Left renal pelvis (tissue), 4 donors: ENCODE results near the gene IGSF23. TPM values are rescaled to one million over a fixed set of nuclear protein-coding genes. Genes with fewer than 3 reads are reported as not detected.
"Not testable (repeated sequence)": the region's sequence is repeated elsewhere in the genome, so short reads cannot be mapped to it uniquely, and the experiment has no call there.

ENCODE experiments used
- DNase-seq, 4 donors: peaks; one replicate each; pipeline ENCODE4 v3.0.0-alpha.2; 2013; ENCODE audit warnings: low read depth in 4 of 4, low spot score in 3 of 4
- polyA plus RNA-seq, 4 donors: library from polyadenylated mRNA; unstranded; fragments of 120-200 nt; gene quantifications; one replicate each; pipeline ENCODE4 v1.2.1, GENCODE V29; 2013; ENCODE audit not compliant: insufficient read length in 4 of 4

Gene IGSF23
- polyA plus RNA-seq, 4 donors, result 0.73 to 1.5 (median 0.85) TPM; not detected in 1

DNA sequence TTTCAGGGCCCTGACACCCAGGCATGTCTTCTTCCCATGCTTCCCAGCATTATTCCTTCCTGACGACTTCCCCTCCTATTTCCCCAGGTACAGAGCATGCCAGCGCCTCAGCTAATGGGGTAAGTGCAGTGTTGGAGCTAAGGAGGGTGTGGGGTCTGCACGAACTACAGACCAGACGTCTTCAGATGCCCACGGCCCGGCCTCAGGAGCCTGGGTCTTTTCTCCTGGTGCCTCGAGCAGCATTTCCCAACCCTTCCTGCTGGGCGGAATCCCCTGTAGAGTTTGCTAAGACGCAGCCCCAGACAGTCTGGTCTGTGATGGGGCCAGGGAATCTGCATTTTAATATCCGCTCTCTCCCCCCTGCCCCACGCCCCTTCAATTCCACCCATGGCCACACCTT is 47.8 kb downstream of the IGSF23 start:
- DNase-seq, result no peak

DNA sequence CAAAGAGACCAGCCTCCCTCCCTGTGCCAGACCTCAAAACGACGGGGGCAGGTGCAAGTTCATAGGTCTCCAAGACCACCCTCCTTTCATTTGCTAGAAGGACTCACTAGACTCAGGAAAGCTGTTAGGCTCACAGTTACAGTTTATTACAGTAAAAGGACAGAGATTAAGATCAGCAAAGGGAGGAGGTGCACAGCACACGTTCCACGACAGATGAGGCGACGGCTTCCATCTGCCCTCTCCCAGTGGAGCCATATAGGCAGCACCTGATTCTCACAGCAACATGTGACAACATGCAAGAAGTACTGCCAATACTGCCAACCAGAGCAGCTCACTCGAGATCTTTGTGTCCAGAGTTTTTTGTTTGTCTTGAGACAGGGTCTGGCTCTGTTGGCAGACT is 48.5 kb downstream of the IGSF23 start:
- no peak for DNase-seq

GRCh38 chr19:44662691-44663385 is 49.5 kb downstream of the IGSF23 start:
- DNase-seq, result no peak

GRCh38 chr19:44663996-44664395 is 50.6 kb downstream of the IGSF23 start:
- no peak for DNase-seq

- DNase-seq, result no peak
Observed at GRCh38 chr19:44664976-44665375, 51.6 kb downstream of the IGSF23 start.

DNA sequence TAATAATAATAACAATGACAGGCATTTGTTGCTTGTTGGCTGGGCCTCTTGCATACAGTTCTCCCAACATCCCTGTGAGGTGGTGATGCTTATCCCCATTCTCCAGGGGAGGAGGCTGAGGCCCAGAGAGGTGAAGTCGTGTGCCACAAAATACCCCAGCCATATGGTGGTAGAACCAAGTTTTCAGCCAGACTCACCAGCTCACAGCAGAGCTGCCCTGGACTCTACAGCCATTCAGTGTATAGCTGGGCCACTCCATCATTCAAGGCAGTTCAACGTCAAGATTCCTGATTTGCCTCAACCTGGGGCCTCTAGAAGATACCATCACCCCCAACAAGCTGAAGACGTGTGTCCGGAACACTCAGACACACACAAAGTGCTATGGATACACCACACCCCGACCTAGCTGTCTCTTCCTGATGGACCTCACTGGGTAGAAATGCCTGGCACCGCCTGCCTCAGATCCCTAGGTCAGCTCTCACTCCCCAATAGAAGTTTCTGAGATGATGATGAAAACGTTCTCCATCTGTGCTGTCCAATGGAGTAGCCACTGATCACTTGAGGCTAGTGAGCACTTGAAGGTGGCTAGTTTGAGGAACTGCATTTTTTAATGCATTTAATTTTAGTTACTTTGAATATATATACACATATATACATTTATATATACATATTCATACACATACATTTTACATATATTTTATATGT is 53.6 kb downstream of the IGSF23 start:
- DNase-seq, result no peak

- no peak for DNase-seq
Observed at GRCh38 chr19:44668985-44669764, 55.8 kb downstream of the IGSF23 start.

- DNase-seq, result not testable (repeated sequence)
Observed at GRCh38 chr19:44670027-44670426, 56.7 kb downstream of the IGSF23 start.

DNA sequence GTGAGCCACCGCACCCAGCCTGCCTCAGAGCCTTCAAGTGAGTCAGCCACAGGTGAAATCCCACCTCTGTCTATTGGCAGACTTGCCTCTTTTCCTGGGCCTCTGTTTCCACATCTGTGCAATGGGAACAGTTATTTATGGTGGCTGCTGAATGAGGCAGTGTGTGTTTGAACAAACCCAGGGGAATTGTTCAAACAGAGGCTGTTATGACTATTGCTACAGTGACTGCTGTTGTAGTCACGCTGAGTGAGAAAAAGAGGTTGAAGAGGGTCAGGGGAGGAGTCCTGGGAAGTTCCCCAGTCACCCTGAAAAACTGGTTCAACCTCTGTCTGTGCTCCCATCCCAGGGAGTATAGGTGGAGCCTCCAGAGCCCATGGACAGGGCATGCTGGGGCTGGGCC is 58.0 kb downstream of the IGSF23 start, which contains the start of gene CEACAM19:
Gene CEACAM19 (plus strand): TSS at position 83 of the 400 bp plus-strand sequence. CDS start 450 bp downstream, outside the sequence.
- no peak for DNase-seq

DNA sequence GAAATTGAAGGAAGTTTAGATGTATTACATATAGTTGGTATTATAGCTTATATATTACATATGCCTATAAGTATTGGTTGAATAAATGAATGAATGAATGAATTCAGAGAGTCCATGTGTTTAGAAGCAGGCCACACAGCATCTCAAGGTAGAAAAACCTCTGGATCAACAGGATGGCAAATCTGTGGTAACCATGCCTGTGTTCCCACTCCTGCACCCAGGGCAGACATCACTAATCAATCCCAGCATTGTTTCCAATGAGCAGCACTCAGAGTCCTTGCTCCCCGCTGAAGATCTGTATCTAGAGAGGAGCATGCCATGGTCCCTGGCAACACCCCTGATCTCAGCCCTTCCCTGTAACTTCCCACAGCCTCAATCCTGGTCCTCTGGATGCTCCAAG is 58.9 kb downstream of the IGSF23 start:
- DNase-seq, result no peak

DNA sequence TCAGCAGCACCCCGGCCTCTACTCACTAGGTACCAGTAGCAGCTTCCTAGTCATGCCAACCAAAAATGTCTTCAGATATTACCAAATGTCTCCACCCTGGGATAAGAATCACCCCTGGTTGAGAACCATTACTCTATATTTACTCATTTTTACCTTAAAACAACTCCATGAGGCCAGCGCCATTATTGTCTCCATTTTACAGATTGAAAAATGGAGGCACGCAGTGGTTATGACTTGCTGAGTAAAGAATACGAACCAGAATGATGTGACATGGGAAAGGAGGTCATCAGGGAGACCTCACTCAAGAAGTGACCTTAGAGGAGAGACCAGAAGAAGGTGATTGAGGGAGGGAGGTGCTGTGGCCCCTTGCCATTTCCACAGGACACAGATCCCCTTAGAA is 60.1 kb downstream of the IGSF23 start:
- DNase-seq, result no peak

GRCh38 chr19:44675521-44675920 is 62.2 kb downstream of the IGSF23 start:
- DNase-seq, result no peak

DNA sequence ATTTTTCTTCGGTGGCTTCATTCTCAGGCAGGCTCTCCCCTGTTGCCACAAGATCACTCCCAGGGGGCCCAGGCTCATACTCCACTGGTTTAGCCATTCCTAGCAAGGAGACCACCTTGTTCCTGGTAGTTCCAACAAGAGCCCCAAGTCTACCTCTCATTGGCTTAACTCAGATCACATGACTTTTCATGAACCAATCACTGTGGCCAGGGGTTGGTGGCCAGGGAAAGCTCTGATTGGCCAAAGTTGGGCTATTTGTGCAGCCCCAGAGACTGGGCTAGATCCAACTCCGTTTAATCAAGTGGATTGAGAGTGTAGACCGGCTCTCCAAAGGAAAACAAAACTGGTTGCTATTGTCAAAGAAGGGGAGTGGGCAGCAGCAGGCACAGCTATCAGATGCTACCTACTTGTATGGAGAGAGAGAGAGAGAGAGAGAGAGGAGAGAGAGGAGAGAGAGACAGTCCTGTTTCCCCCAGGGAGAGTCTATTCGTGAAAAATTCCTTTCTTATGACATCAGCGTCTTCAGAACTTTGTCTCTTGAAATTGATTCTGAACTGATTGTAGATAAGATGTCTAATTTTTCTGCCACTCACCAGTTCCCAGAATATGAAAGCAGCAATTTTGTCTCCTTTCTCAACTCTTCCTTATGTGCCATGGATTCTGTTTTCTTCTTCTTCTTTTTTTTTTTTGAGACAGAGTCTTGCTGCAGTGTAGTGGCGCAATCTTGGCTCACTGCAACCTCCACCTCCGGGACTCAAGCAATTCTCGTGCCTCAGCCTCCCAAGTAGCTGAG is 63.9 kb downstream of the IGSF23 start:
- no peak for DNase-seq

GRCh38 chr19:44680536-44680935 is 67.2 kb downstream of the IGSF23 start:
- DNase-seq, result no peak

GRCh38 chr19:44681992-44682790 is 68.8 kb downstream of the IGSF23 start:
- no peak for DNase-seq

- no peak for DNase-seq
Observed at GRCh38 chr19:44682807-44683206, 69.4 kb downstream of the IGSF23 start.

DNA sequence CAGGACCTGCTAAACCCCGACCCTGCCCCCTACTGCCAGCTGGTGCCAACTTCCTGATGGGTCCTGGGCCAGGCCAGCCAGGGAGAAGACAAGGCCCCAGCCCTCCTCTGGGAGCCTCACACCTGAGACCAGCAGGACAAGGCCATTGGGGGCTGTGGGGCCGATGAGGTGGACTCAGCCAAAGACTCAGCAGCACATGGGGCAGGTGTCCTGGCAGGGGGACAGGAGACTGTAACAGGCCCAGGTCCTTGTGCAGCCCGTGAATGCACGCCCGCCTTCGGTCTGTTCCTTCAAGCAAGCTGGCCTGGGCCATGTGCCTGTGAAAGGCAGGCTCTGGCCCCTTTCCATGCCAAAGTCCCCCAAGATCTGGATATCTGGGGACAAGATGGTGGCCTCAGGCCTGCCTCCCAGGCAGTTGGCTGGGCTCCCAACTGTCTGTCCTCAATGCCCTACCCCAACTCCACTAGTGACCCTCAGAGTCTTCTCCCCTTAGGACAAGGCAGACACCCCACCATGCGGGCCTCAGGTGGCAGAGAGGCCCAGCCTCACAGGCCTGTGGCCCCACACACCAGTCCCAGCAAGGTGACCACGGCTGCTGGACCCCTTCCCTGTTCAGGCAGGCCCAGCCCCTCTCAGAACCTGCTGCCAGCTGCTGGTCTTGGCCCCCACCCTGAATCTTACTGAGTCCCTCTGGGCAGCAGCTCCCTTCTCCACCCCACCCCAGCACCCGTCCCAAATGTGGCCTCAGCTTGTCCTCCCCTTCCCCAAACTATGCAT is 70.3 kb downstream of the IGSF23 start:
- no peak for DNase-seq

- not testable (repeated sequence) for DNase-seq
Observed at GRCh38 chr19:44684396-44684795, 71.0 kb downstream of the IGSF23 start.
